Measurements from ENCODE around the gene TAMALIN.

- TF ChIP-seq FOXM1 (IDR thresholded peaks at IDR 0.05; ENCODE audit: borderline replicate concordance) (no peak), L3MBTL2 (conservative IDR thresholded peaks at IDR 0.05) (no peak), SP1 (IDR thresholded peaks at IDR 0.05) (no peak), BHLHE40 (IDR thresholded peaks at IDR 0.05; ENCODE audit: borderline replicate concordance) (no peak), ELF4 (IDR thresholded peaks at IDR 0.05) (no peak), SUZ12 (IDR thresholded peaks at IDR 0.05) (no peak)
These were observed 31.7 kb downstream of the TAMALIN start for GRCh38 chr12:52038447-52038846.
